Tibial artery (tissue), 4 donors: ENCODE data around the gene LRFN4.

Experiments
- DNase-seq, 2 donors: peaks; one replicate each; pipeline ENCODE4 v3.0.0-alpha.2; 2019
- H3K27ac ChIP-seq, 2 donors: fragments of 200-600 bp; sonication (generic) in 1 of 2; 1 replicate in 1 of 2; 2 replicates in 1 of 2; pipeline ENCODE4 v1.5.1; 2018 to 2019; ENCODE audit warnings: mild to moderate bottlenecking in 1 of 2
- H3K27me3 ChIP-seq, 2 donors: fragments of 200-600 bp; sonication (generic) in 1 of 2; one replicate each; pipeline versions ENCODE4 v1.5.1 to v1.6.0; 2016 to 2019
- H3K36me3 ChIP-seq, 3 donors: fragments of 200-600 bp; sonication (generic) in 2 of 3; one replicate each; pipeline ENCODE4 v1.5.1; 2016 to 2019; ENCODE audit warnings: mild to moderate bottlenecking in 2 of 3
- H3K4me1 ChIP-seq, 4 donors: fragments of 200-600 bp; sonication (generic) in 2 of 4; 1 replicate in 3 of 4; 2 replicates in 1 of 4; pipeline ENCODE4 v1.5.1; 2016 to 2019
- H3K4me3 ChIP-seq, 2 donors: fragments of 200-600 bp; sonication (generic) in 1 of 2; 1 replicate in 1 of 2; 2 replicates in 1 of 2; pipeline ENCODE4 v1.5.1; 2018 to 2019; ENCODE audit warnings: mild to moderate bottlenecking in 2 of 2
- H3K9me3 ChIP-seq, 3 donors: fragments of 200-600 bp; sonication (generic) in 1 of 3; one replicate each; pipeline ENCODE4 v1.5.1; 2016 to 2019
- CTCF ChIP-seq, 2 experiments: fragments of 200-600 bp in 1 of 2; fragments of 450-650 bp in 1 of 2; IDR thresholded peaks; one replicate each; pipeline ENCODE4 v1.5.1; 2017 to 2019; ENCODE audit warnings: antibody characterized with exemption in 2 of 2, mild to moderate bottlenecking in 1 of 2, moderate library complexity in 1 of 2
- intact Hi-C: fragments of 100-400 bp; cut with DNase I; formaldehyde crosslinking; loops from one replicate; pipeline ENCODE4 v1.15.0; 2023; ENCODE audit warnings: low total_unique reads

The LRFN4 gene

GRCh38 chr11:66857234-66857926 lies 516 bp downstream of the LRFN4 start:
- H3K9me3 ChIP-seq = no peaks in the 10 kb centered on the region
- no peaks in the 10 kb centered on the region for H3K27me3 ChIP-seq
- TF ChIP-seq CTCF (IDR thresholded peaks at IDR 0.05) = no peak
- peaks cover 4 to 14% (median 6%) of the 10 kb centered on the region in 4 donors for H3K4me1 ChIP-seq
- peak overlapping the region; percentile 86 to 99 for H3K27ac ChIP-seq
- H3K4me3 ChIP-seq = peak overlapping the region; percentile 70 to 73
- intact Hi-C loops = loop anchor here (10.0 kb wide), 1 partner anchor 97 kb away; the partner anchor contains the start of gene PC
- DNase-seq = no peak
- peaks cover 0 to 52% (median 0%) of the 10 kb centered on the region in 3 donors for H3K36me3 ChIP-seq

- Histone ChIP-seq H3K27ac (peak overlapping the region; percentile 86 to 99), H3K27me3 (no peaks in the 10 kb centered on the region), H3K4me1 (peaks cover 4 to 14% (median 6%) of the 10 kb centered on the region in 4 donors), H3K4me3 (no peak overlapping the region), H3K36me3 (peaks cover 0 to 52% (median 0%) of the 10 kb centered on the region in 3 donors), H3K9me3 (no peaks in the 10 kb centered on the region)
- intact Hi-C loops = loop anchor here (10.0 kb wide), 1 partner anchor 97 kb away; the partner anchor contains the start of gene PC
- no peak for TF ChIP-seq CTCF (IDR thresholded peaks at IDR 0.05)
- DNase-seq = no peak
These were observed 992 bp downstream of the LRFN4 start for GRCh38 chr11:66857927-66858185.

GRCh38 chr11:66858186-66858938 lies 1.5 kb downstream of the LRFN4 start:
- Histone ChIP-seq H3K4me1 (peaks cover 4 to 14% (median 6%) of the 10 kb centered on the region in 4 donors), H3K36me3 (peaks cover 0 to 51% (median 0%) of the 10 kb centered on the region in 3 donors), H3K4me3 (no peak overlapping the region), H3K27ac (no peak overlapping the region), H3K9me3 (no peaks in the 10 kb centered on the region), H3K27me3 (no peaks in the 10 kb centered on the region)
- DNase-seq = no peak
- TF ChIP-seq CTCF (IDR thresholded peaks at IDR 0.05) = no peak
- intact Hi-C loops = loop anchor here (10.0 kb wide), 1 partner anchor 96 kb away; the partner anchor contains the start of gene PC

- Histone ChIP-seq H3K27ac (no peak overlapping the region), H3K27me3 (no peaks in the 10 kb centered on the region), H3K36me3 (peaks cover 0 to 51% (median 0%) of the 10 kb centered on the region in 3 donors), H3K4me3 (no peak overlapping the region), H3K9me3 (no peaks in the 10 kb centered on the region), H3K4me1 (peaks cover 4 to 14% (median 6%) of the 10 kb centered on the region in 4 donors)
- intact Hi-C loops = loop anchor here (10.0 kb wide), 1 partner anchor 96 kb away; the partner anchor contains the start of gene PC
- no peak for TF ChIP-seq CTCF (IDR thresholded peaks at IDR 0.05)
- no peak for DNase-seq
These were observed 2.2 kb downstream of the LRFN4 start for GRCh38 chr11:66858939-66859685.

- DNase-seq = no peak
These were observed 3.0 kb downstream of the LRFN4 start for GRCh38 chr11:66859686-66860448.

More at GRCh38 chr11:66859686-66860448, 3.0 kb downstream of the LRFN4 start:
- Histone ChIP-seq H3K27me3 (no peaks in the 10 kb centered on the region), H3K4me3 (no peak overlapping the region), H3K27ac (no peak overlapping the region), H3K4me1 (peaks cover 4 to 14% (median 6%) of the 10 kb centered on the region in 4 donors), H3K36me3 (peaks cover 0 to 51% (median 0%) of the 10 kb centered on the region in 3 donors), H3K9me3 (no peaks in the 10 kb centered on the region)
- no peak for TF ChIP-seq CTCF (IDR thresholded peaks at IDR 0.05)
- intact Hi-C loops = loop anchor here (10.0 kb wide), 1 partner anchor 95 kb away; the partner anchor contains the start of gene PC
